ENCODE results near the gene KHDC4.

DNA sequence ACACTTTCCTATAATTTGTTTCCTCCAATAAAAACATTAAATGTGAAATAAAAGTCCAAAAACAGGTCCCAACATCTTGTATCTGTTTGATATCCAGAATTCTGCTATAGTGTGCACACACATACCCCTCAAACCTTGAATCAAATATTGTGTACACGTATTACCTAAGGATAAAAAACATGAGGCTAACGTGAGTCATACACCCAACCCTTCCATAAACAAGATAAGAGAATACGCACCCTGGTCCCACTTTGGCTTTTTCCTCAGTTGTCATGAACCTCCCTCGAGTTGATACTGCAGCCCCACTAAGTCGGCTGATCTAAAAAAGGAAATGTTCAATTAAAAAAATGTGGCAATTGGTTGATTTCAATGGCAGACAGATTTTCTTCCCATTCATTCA is 5.2 kb downstream of the KHDC4 start:
- no peak for TF ChIP-seq SP1 (IDR thresholded peaks at IDR 0.05; ENCODE audit: low read depth, low read length)
- no peak for TF ChIP-seq SRF (IDR thresholded peaks at IDR 0.05; ENCODE audit: low read depth in 2 of 2, low read length in 2 of 2)
- TF ChIP-seq, protein P1, sequence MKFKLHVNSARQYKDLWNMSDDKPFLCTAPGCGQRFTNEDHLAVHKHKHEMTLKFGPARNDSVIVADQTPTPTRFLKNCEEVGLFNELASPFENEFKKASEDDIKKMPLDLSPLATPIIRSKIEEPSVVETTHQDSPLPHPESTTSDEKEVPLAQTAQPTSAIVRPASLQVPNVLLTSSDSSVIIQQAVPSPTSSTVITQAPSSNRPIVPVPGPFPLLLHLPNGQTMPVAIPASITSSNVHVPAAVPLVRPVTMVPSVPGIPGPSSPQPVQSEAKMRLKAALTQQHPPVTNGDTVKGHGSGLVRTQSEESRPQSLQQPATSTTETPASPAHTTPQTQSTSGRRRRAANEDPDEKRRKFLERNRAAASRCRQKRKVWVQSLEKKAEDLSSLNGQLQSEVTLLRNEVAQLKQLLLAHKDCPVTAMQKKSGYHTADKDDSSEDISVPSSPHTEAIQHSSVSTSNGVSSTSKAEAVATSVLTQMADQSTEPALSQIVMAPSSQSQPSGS (IDR thresholded peaks at IDR 0.05; ENCODE audit: low read length), result no peak
- no peak for TF ChIP-seq IRF4 (IDR thresholded peaks at IDR 0.05; ENCODE audit: low read depth, low read length)
- TF ChIP-seq, protein P2, sequence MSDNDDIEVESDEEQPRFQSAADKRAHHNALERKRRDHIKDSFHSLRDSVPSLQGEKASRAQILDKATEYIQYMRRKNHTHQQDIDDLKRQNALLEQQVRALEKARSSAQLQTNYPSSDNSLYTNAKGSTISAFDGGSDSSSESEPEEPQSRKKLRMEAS (IDR thresholded peaks at IDR 0.05; ENCODE audit: low read depth, low read length), result no peak
- no peak for TF ChIP-seq RCOR1 (conservative IDR thresholded peaks at IDR 0.05; ENCODE audit: low read depth, low read length)
- TF ChIP-seq NFYA (IDR thresholded peaks at IDR 0.05; ENCODE audit: borderline replicate concordance, low read depth, low read length), result no peak
- TF ChIP-seq, protein P3, sequence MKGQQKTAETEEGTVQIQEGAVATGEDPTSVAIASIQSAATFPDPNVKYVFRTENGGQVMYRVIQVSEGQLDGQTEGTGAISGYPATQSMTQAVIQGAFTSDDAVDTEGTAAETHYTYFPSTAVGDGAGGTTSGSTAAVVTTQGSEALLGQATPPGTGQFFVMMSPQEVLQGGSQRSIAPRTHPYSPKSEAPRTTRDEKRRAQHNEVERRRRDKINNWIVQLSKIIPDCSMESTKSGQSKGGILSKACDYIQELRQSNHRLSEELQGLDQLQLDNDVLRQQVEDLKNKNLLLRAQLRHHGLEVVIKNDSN (IDR thresholded peaks at IDR 0.05; ENCODE audit: borderline replicate concordance, extremely low read length, insufficient read depth, low read depth, low read length), result no peak
- no peak for TF ChIP-seq TAF1 (IDR thresholded peaks at IDR 0.05; ENCODE audit: borderline replicate concordance, low read depth, low read length)
- no peak for TF ChIP-seq POLR2A (IDR thresholded peaks at IDR 0.05; ENCODE audit: low read depth, low read length)
- TF ChIP-seq ATF7 (IDR thresholded peaks at IDR 0.05; ENCODE audit: low read depth), result no peak
- TF ChIP-seq, protein P4, sequence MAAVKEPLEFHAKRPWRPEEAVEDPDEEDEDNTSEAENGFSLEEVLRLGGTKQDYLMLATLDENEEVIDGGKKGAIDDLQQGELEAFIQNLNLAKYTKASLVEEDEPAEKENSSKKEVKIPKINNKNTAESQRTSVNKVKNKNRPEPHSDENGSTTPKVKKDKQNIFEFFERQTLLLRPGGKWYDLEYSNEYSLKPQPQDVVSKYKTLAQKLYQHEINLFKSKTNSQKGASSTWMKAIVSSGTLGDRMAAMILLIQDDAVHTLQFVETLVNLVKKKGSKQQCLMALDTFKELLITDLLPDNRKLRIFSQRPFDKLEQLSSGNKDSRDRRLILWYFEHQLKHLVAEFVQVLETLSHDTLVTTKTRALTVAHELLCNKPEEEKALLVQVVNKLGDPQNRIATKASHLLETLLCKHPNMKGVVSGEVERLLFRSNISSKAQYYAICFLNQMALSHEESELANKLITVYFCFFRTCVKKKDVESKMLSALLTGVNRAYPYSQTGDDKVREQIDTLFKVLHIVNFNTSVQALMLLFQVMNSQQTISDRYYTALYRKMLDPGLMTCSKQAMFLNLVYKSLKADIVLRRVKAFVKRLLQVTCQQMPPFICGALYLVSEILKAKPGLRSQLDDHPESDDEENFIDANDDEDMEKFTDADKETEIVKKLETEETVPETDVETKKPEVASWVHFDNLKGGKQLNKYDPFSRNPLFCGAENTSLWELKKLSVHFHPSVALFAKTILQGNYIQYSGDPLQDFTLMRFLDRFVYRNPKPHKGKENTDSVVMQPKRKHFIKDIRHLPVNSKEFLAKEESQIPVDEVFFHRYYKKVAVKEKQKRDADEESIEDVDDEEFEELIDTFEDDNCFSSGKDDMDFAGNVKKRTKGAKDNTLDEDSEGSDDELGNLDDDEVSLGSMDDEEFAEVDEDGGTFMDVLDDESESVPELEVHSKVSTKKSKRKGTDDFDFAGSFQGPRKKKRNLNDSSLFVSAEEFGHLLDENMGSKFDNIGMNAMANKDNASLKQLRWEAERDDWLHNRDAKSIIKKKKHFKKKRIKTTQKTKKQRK (IDR thresholded peaks at IDR 0.05; ENCODE audit: low read depth, low read length), result no peak
